BLaER1 (cell line): ENCODE results near the gene ZSWIM1.

ENCODE experiments used
- H3K27ac ChIP-seq: shearing (Covaris generic); formaldehyde crosslinking; 2 replicates; pipeline ENCODE4 v1.8.1; 2022
- H3K27me3 ChIP-seq: shearing (Covaris generic); formaldehyde crosslinking; 2 replicates; pipeline ENCODE4 v1.8.1; 2022
- H3K36me3 ChIP-seq: shearing (Covaris generic); formaldehyde crosslinking; 2 replicates; pipeline ENCODE4 v1.8.1; 2022
- H3K4me1 ChIP-seq: shearing (Covaris generic); formaldehyde crosslinking; 2 replicates; pipeline ENCODE4 v1.8.1; 2022
- H3K4me2 ChIP-seq: shearing (Covaris generic); formaldehyde crosslinking; 2 replicates; pipeline ENCODE4 v1.8.1; 2022
- H3K4me3 ChIP-seq: shearing (Covaris generic); formaldehyde crosslinking; 2 replicates; pipeline ENCODE4 v1.8.1; 2022
- H3K9ac ChIP-seq: shearing (Covaris generic); formaldehyde crosslinking; 2 replicates; pipeline ENCODE4 v1.8.1; 2022
- H3K9me3 ChIP-seq: shearing (Covaris generic); formaldehyde crosslinking; 2 replicates; pipeline ENCODE4 v1.8.1; 2022
- H4K20me1 ChIP-seq: shearing (Covaris generic); formaldehyde crosslinking; 2 replicates; pipeline ENCODE4 v1.8.1; 2022
- Cebpa-rat ChIP-seq: shearing (Covaris generic); IDR thresholded peaks from 2 replicates; pipeline ENCODE4 v1.8.1; 2022

Gene ZSWIM1

GRCh38 chr20:45880988-45881788, at the start of gene ZSWIM1:
ZSWIM1 (plus strand) TSS chr20:45881227; CDS start chr20:45882593, 1,366 bp downstream.
- Histone ChIP-seq H3K9me3 (no peaks in the 10 kb centered on the region), H3K27ac (peak within 1 kb of the TSS; percentile 84), H3K4me3 (peak within 1 kb of the TSS; percentile 73), H3K4me2 (peak within 1 kb of the TSS; percentile 88), H4K20me1 (peaks cover 39% of the 10 kb centered on the region), H3K4me1 (peaks cover 28% of the 10 kb centered on the region), H3K36me3 (peaks cover 80% of the 10 kb centered on the region), H3K9ac (peak within 1 kb of the TSS; percentile 84), H3K27me3 (no peaks in the 10 kb centered on the region)
- no peak for TF ChIP-seq Cebpa-rat

DNA sequence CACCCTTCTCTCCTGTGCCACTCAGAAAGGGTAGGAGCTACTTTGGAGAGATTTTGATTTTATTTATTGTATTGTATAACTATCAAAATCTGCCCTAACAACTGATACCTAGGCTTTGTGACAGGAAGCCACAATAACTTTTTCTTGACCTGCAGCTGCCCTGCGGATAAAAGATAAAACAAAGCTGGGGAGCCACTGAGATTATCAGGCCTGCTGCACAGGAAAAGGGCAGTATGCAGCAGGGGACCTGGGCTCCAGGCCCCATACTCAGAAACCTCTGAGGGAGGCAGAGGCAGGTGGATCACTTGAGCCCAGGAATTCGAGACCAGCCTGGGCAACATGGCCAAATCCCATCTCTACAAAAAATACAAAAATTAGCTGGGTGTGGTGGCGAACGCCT, 48.4 kb upstream of the ZSWIM1 start:
- Histone ChIP-seq H3K4me1 (peaks cover 14% of the 10 kb centered on the region), H3K4me2 (no peak overlapping the region), H3K9ac (no peak overlapping the region), H3K27me3 (peaks cover 32% of the 10 kb centered on the region), H3K36me3 (no peaks in the 10 kb centered on the region), H4K20me1 (0 out of 2 replicates have a peak, but pooled peaks cover 4% of the 10 kb centered on the region), H3K27ac (no peak overlapping the region), H3K9me3 (no peaks in the 10 kb centered on the region), H3K4me3 (no peak overlapping the region)
- TF ChIP-seq Cebpa-rat, result no peak

GRCh38 chr20:45833030-45833882, 47.8 kb upstream of the ZSWIM1 start, which contains the start of gene SNX21:
SNX21 (plus strand) TSS chr20:45833799; CDS start chr20:45833920, 121 bp downstream.
- H3K4me3 ChIP-seq, result peak within 1 kb of the TSS; percentile 66
- H3K27ac ChIP-seq, result no peak within 1 kb of the TSS
- no peaks in the 10 kb centered on the region for H3K36me3 ChIP-seq
- H3K4me1 ChIP-seq, result peaks cover 14% of the 10 kb centered on the region
- TF ChIP-seq Cebpa-rat, result peak; percentile 55; the same call in 1 of the 2 replicates
- H3K9me3 ChIP-seq, result no peaks in the 10 kb centered on the region
- H3K4me2 ChIP-seq, result peak within 1 kb of the TSS; percentile 95
- 0 out of 2 replicates have a peak, but pooled peaks cover 4% of the 10 kb centered on the region for H4K20me1 ChIP-seq
- H3K27me3 ChIP-seq, result peaks cover 32% of the 10 kb centered on the region
- H3K9ac ChIP-seq, result peak within 1 kb of the TSS; percentile 50

GRCh38 chr20:45833883-45834796, 46.9 kb upstream of the ZSWIM1 start:
- Histone ChIP-seq H4K20me1 (0 out of 2 replicates have a peak, but pooled peaks cover 4% of the 10 kb centered on the region), H3K4me3 (peak overlapping the region; percentile 66), H3K36me3 (no peaks in the 10 kb centered on the region), H3K9ac (peak overlapping the region; percentile 50), H3K4me1 (peaks cover 14% of the 10 kb centered on the region), H3K4me2 (peak overlapping the region; percentile 95), H3K27me3 (peaks cover 32% of the 10 kb centered on the region), H3K9me3 (no peaks in the 10 kb centered on the region), H3K27ac (no peak overlapping the region)
- no peak for TF ChIP-seq Cebpa-rat

GRCh38 chr20:45834797-45835161, 46.2 kb upstream of the ZSWIM1 start:
- Histone ChIP-seq H3K4me2 (no peak overlapping the region), H3K27ac (no peak overlapping the region), H3K4me3 (no peak overlapping the region), H3K36me3 (no peaks in the 10 kb centered on the region), H4K20me1 (0 out of 2 replicates have a peak, but pooled peaks cover 4% of the 10 kb centered on the region), H3K4me1 (peaks cover 14% of the 10 kb centered on the region), H3K27me3 (peaks cover 32% of the 10 kb centered on the region), H3K9ac (no peak overlapping the region), H3K9me3 (no peaks in the 10 kb centered on the region)
- TF ChIP-seq Cebpa-rat, result no peak

- Histone ChIP-seq H3K9ac (no peak overlapping the region), H4K20me1 (0 out of 2 replicates have a peak, but pooled peaks cover 4% of the 10 kb centered on the region), H3K4me2 (no peak overlapping the region), H3K9me3 (no peaks in the 10 kb centered on the region), H3K36me3 (no peaks in the 10 kb centered on the region), H3K27ac (no peak overlapping the region), H3K27me3 (peaks cover 32% of the 10 kb centered on the region), H3K4me3 (no peak overlapping the region), H3K4me1 (peaks cover 14% of the 10 kb centered on the region)
- TF ChIP-seq Cebpa-rat, result no peak
Observed at GRCh38 chr20:45835329-45835765, 45.7 kb upstream of the ZSWIM1 start.

DNA sequence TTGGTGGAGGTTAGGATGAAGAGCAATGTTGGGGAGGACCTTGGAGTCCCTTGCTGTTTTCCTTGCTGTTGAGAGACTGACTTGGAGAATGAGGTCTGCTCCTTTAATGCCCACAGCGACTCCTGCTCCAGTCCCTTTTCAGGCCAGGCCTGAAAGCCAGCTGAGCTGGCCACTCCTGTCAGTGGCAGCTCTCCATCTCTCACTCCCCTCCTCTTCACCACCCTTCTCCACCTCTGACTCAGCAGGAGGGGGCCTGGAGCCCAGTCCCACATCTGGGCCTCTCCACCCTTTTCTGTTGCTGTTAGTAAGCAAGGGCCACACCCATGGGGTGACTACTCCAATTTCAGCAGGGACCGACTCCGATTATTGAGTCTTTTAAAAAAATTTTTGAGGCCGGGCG, 45.2 kb upstream of the ZSWIM1 start:
- TF ChIP-seq Cebpa-rat, result no peak
- Histone ChIP-seq H3K9ac (no peak overlapping the region), H3K36me3 (peaks cover 3% of the 10 kb centered on the region; the same call in 1 of the 2 replicates), H3K27ac (no peak overlapping the region), H3K27me3 (peaks cover 32% of the 10 kb centered on the region), H4K20me1 (0 out of 2 replicates have a peak, but pooled peaks cover 4% of the 10 kb centered on the region), H3K4me3 (no peak overlapping the region), H3K4me2 (no peak overlapping the region), H3K4me1 (peaks cover 14% of the 10 kb centered on the region), H3K9me3 (no peaks in the 10 kb centered on the region)

DNA sequence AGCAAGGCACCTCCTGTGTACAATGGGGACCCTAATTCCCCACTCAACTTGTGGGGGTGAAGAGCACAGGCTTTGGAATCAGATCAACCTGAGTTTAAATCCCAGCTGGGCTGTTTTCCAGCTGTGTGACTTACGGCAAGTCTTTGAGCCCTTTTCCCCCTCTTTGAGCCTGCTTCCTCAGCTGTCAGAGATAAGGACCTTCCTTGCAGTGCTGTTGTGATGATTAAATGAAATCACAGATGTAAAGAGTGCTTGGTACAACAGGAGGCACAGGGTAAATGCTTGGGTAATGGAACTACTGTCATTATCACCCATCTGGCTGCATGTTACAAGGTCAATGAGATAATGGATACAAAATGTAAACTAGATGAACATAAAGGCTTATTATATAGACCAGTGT, 44.2 kb upstream of the ZSWIM1 start:
- no peaks in the 10 kb centered on the region for H3K9me3 ChIP-seq
- H4K20me1 ChIP-seq, result 0 out of 2 replicates have a peak, but pooled peaks cover 4% of the 10 kb centered on the region
- H3K9ac ChIP-seq, result no peak overlapping the region
- no peak overlapping the region for H3K27ac ChIP-seq
- peaks cover 32% of the 10 kb centered on the region for H3K27me3 ChIP-seq
- H3K4me3 ChIP-seq, result no peak overlapping the region
- TF ChIP-seq Cebpa-rat, result no peak
- H3K4me2 ChIP-seq, result no peak overlapping the region
- H3K4me1 ChIP-seq, result peaks cover 18% of the 10 kb centered on the region
- H3K36me3 ChIP-seq, result peaks cover 13% of the 10 kb centered on the region

- Histone ChIP-seq H3K36me3 (peaks cover 52% of the 10 kb centered on the region), H3K4me3 (no peak overlapping the region), H3K27me3 (no peaks in the 10 kb centered on the region), H3K9ac (no peak overlapping the region), H3K9me3 (no peaks in the 10 kb centered on the region), H4K20me1 (no peaks in the 10 kb centered on the region), H3K27ac (no peak overlapping the region), H3K4me1 (peaks cover 16% of the 10 kb centered on the region), H3K4me2 (no peak overlapping the region)
- no peak for TF ChIP-seq Cebpa-rat
Observed at GRCh38 chr20:45840700-45841198, 40.3 kb upstream of the ZSWIM1 start.
